Muscle layer of duodenum (tissue), 2 donors: ENCODE data around the gene TPPP2.

ENCODE experiments used
- H3K27ac ChIP-seq: one replicate; pipeline ENCODE4 v1.7.0; 2013; ENCODE audit warnings: mild to moderate bottlenecking, low read length
- H3K27me3 ChIP-seq: one replicate; pipeline ENCODE4 v1.7.0; 2013; ENCODE audit warnings: low read depth, mild to moderate bottlenecking, control low read depth, low read length
- H3K36me3 ChIP-seq, 2 donors: one replicate each; pipeline ENCODE4 v1.7.0; 2013; ENCODE audit warnings: low read length in 2 of 2, control low read depth in 1 of 2, mild to moderate bottlenecking in 1 of 2; ENCODE audit not compliant: insufficient read depth in 2 of 2, control insufficient read depth in 1 of 2
- H3K4me1 ChIP-seq, 2 donors: one replicate each; pipeline ENCODE4 v1.7.0; 2013; ENCODE audit warnings: low read length in 2 of 2, mild to moderate bottlenecking in 2 of 2, control low read depth in 1 of 2, moderate library complexity in 1 of 2; ENCODE audit not compliant: insufficient read depth in 2 of 2, control insufficient read depth in 1 of 2
- H3K4me3 ChIP-seq, 2 donors: one replicate each; pipeline ENCODE4 v1.7.0; 2013; ENCODE audit warnings: low read length in 2 of 2, low read depth in 1 of 2, mild to moderate bottlenecking in 1 of 2
- H3K9me3 ChIP-seq, 2 donors: one replicate each; pipeline ENCODE4 v1.7.0; 2013; ENCODE audit warnings: low read length in 2 of 2, control low read depth in 1 of 2, mild to moderate bottlenecking in 1 of 2; ENCODE audit not compliant: control insufficient read depth in 1 of 2
- donor health status: healthy.

Gene TPPP2

DNA sequence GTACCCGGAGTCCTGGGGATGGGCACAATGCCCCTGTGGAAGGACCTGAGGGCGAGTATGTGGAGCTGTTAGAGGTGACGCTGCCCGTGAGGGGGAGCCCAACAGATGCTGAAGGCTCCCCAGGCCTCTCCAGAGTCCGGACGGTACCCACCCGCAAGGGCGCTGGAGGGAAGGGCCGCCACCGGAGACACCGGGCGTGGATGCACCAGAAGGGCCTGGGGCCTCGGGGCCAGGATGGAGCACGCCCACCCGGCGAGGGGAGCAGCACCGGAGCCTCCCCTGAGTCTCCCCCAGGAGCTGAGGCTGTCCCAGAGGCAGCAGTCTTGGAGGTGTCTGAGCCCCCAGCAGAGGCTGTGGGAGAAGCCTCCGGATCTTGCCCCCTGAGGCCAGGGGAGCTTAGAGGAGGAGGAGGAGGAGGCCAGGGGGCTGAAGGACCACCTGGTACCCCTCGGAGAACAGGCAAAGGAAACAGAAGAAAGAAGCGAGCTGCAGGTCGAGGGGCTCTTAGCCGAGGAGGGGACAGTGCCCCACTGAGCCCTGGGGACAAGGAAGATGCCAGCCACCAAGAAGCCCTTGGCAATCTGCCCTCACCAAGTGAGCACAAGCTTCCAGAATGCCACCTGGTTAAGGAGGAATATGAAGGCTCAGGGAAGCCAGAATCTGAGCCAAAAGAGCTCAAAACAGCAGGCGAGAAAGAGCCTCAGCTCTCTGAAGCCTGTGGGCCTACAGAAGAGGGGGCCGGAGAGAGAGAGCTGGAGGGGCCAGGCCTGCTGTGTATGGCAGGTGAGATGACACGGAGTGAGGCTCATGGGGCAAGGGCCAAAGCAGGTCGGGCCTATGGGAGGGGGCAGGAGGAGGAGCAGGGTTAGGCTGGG lies 44.6 kb downstream of the TPPP2 start:
- no peak overlapping the region for H3K27ac ChIP-seq

DNA sequence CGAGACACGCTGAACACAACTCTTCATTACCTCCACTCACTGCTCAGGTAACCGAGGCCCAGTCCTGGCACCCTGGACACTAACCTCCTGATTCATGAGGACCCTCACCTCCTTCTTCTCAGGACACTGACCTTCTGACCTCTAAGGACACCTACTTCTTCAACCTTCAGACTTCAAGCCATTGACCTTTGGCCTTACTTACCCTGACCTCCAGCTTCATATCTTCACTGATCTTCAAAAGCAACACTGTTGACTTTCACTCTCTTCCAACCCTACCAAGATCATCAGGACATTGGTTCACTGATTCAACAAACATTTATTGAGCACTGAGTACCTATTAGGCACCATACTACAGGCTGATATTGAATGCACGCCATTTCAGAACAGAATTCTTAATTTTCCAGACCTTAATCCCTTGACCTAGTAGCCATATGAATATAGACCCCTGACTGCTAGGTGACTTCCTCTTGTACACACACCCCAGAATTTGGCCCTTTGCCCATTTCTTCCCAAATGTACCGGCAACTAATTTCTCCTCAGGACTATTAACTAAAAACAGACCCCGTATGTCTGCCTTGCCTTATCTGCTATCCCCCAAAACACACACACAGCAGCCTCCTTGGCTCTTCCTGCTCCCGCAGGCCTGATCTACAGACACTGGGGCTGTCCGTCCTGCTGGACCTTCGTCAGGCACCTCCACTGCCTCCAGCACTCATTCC lies 45.9 kb downstream of the TPPP2 start:
- H3K27me3 ChIP-seq = no peaks in the 10 kb centered on the region
- no peaks in the 10 kb centered on the region for H3K9me3 ChIP-seq
- peaks cover 56 to 68% of the 10 kb centered on the region in 2 donors for H3K36me3 ChIP-seq
- no peak overlapping the region for H3K27ac ChIP-seq
- H3K4me1 ChIP-seq = peaks cover 0 to 10% of the 10 kb centered on the region in 2 donors
- H3K4me3 ChIP-seq = no peak overlapping the region

More for the DNA sequence above, 44.6 kb downstream of the TPPP2 start:
- Histone ChIP-seq H3K9me3 (no peaks in the 10 kb centered on the region), H3K36me3 (peaks cover 48 to 58% of the 10 kb centered on the region in 2 donors), H3K4me3 (no peak overlapping the region), H3K27me3 (no peaks in the 10 kb centered on the region), H3K4me1 (peaks cover 0 to 18% of the 10 kb centered on the region in 2 donors)

DNA sequence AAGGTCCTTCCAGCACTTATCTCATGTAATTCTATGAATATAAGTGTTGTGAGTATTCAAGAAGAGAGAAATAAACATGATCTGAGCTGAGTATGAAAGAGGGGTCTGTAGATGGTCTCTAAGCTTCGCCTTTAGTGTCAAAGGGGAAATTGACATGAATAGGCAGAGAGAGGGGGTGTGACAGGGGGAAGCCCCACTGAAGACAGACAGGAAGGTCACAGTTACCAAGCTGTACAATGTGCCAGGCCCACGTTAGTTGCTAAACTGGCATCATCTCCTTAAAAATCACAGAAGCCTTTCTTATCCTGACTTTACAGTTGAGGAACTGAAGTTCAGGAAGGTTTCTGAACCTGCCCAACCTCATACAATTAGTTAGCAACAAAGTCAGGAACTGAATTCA lies 47.7 kb downstream of the TPPP2 start:
- H3K36me3 ChIP-seq = peaks cover 65 to 81% of the 10 kb centered on the region in 2 donors
- no peaks in the 10 kb centered on the region for H3K9me3 ChIP-seq
- H3K27ac ChIP-seq = no peak overlapping the region
- no peaks in the 10 kb centered on the region for H3K27me3 ChIP-seq
- H3K4me3 ChIP-seq = no peak overlapping the region
- peaks cover 0 to 5% of the 10 kb centered on the region in 2 donors for H3K4me1 ChIP-seq

DNA sequence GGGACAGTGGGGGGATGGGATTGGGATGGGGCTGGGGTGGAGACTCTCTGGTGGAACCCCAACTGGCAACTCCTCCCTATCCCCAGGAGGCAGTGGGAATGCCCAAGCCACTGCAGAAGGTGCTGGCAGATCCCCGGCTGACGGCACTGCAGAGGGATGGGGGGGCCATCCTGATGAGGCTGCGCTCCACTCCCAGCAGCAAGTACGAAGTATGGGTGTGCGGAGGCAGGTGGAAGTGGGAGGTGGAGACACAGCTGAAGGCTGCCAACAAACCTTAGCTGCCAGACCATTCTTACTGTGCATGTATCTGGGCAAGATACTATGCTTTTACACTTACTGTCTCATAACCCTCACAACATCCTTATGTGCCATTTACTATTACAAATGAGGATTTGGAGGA lies 48.3 kb downstream of the TPPP2 start:
- no peaks in the 10 kb centered on the region for H3K9me3 ChIP-seq
- no peak overlapping the region for H3K4me3 ChIP-seq
- no peak overlapping the region for H3K27ac ChIP-seq
- H3K27me3 ChIP-seq = no peaks in the 10 kb centered on the region
- no peaks in the 10 kb centered on the region for H3K4me1 ChIP-seq
- peaks cover 65 to 82% of the 10 kb centered on the region in 2 donors for H3K36me3 ChIP-seq

DNA sequence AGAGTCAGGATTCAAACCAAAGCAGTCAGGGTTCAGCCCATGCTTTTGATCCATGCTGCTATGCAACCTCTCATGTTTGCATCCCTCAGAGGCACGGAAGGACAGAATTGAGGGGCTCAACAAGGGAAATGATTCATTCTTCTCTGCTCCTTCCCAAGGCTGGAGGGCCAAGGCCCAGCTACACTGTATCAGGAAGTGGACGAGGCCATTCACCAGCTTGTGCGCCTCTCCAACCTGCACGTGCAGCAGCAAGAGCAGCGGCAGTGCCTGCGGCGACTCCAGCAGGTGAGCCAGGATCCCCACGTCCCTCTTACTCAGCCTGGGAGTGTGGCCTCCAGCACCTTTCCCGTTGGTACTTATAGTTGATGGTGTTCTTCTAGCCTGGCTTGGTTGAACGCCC lies 48.7 kb downstream of the TPPP2 start:
- no peaks in the 10 kb centered on the region for H3K27me3 ChIP-seq
- H3K4me1 ChIP-seq = no peaks in the 10 kb centered on the region
- H3K36me3 ChIP-seq = peaks cover 61 to 86% of the 10 kb centered on the region in 2 donors
- H3K4me3 ChIP-seq = no peak overlapping the region
- H3K9me3 ChIP-seq = no peaks in the 10 kb centered on the region
- H3K27ac ChIP-seq = no peak overlapping the region

DNA sequence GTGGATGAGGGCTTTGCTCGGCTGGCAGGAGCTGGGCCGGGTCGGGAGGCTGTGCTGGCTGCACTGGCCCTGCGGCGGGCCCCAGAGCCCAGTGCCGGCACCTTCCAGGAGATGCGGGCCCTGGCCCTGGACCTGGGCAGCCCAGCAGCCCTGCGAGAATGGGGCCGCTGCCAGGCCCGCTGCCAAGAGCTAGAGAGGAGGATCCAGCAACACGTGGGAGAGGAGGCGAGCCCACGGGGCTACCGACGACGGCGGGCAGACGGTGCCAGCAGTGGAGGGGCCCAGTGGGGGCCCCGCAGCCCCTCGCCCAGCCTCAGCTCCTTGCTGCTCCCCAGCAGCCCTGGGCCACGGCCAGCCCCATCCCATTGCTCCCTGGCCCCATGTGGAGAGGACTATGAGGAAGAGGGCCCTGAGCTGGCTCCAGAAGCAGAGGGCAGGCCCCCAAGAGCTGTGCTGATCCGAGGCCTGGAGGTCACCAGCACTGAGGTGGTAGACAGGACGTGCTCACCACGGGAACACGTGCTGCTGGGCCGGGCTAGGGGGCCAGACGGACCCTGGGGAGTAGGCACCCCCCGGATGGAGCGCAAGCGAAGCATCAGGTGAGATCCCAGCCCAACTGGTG lies 51.6 kb downstream of the TPPP2 start:
- peaks cover 65 to 87% of the 10 kb centered on the region in 2 donors for H3K36me3 ChIP-seq
- H3K9me3 ChIP-seq = no peaks in the 10 kb centered on the region
- H3K27me3 ChIP-seq = no peaks in the 10 kb centered on the region
- no peak overlapping the region for H3K27ac ChIP-seq
- H3K4me3 ChIP-seq = no peak overlapping the region
- peaks cover 0 to 6% of the 10 kb centered on the region in 2 donors for H3K4me1 ChIP-seq
